Sigmoid colon (tissue), 4 donors: ENCODE data around the gene TNIK.

Source experiments
- CTCF ChIP-seq, 4 experiments: fragments of 450-650 bp in 3 of 4; fragments of 200-600 bp in 1 of 4; IDR thresholded peaks; one replicate each; pipeline ENCODE4 v1.5.1; 2016 to 2019; ENCODE audit warnings: antibody characterized with exemption in 4 of 4, mild to moderate bottlenecking in 3 of 4, moderate library complexity in 2 of 4
- EP300 ChIP-seq, 4 donors: sonication (generic); formaldehyde crosslinking; IDR thresholded peaks; one replicate each; pipeline ENCODE4 v1.6.1; 2017; ENCODE audit warnings: antibody characterized with exemption in 4 of 4
- POLR2A ChIP-seq, 2 donors: fragments of 450-650 bp; IDR thresholded peaks; one replicate each; pipeline ENCODE4 v1.6.1; 2016; ENCODE audit warnings: antibody characterized with exemption in 2 of 2, mild to moderate bottlenecking in 2 of 2, moderate library complexity in 2 of 2

- no peak for TF ChIP-seq CTCF (IDR thresholded peaks at IDR 0.05)
- TF ChIP-seq EP300 (IDR thresholded peaks at IDR 0.05) = no peak
- TF ChIP-seq POLR2A (IDR thresholded peaks at IDR 0.05) = no peak
Observed at GRCh38 chr3:171401432-171401831, 58.8 kb downstream of the TNIK start.
